HEK293 (cell line): ENCODE measurements around the gene CDHR1.

Experiments
- CTCF ChIA-PET: fragments of 350-600 bp; formaldehyde crosslinking; extraction: SDS; loops from one replicate; lab custom pipeline; 2021; ENCODE audit warnings: antibody characterized with exemption; lab: Yijun Ruan, JAX
- POLR2A ChIA-PET: fragments of 300-600 bp; formaldehyde crosslinking; extraction: SDS; loops from one replicate; lab custom pipeline; 2020; ENCODE audit warnings: antibody characterized with exemption, inconsistent platforms; lab: Yijun Ruan, JAX
- H3K27ac ChIP-seq: fragments of 200-500 bp; sonication (Bioruptor generic); 2 replicates; pipeline ENCODE4 v1.5.1; 2014; ENCODE audit warnings: low read depth, low read length, control low read depth, inconsistent platforms; ENCODE audit errors: extremely low read depth
- H3K36me3 ChIP-seq, 2 experiments: fragments of 200-500 bp in 1 of 2; sonication (Bioruptor generic) in 1 of 2; 1 replicate in 1 of 2; 2 replicates in 1 of 2; pipeline ENCODE4 v1.5.1; 2014 to 2017; ENCODE audit warnings: inconsistent platforms in 2 of 2, low read length in 2 of 2; ENCODE audit not compliant: control insufficient read depth in 2 of 2, insufficient read depth in 1 of 2
- H3K4me1 ChIP-seq: fragments of 200-500 bp; sonication (Bioruptor generic); 2 replicates; pipeline ENCODE4 v1.5.1; 2014; ENCODE audit warnings: mild to moderate bottlenecking, low read length, inconsistent platforms; ENCODE audit not compliant: control insufficient read depth, insufficient read depth
- H3K4me3 ChIP-seq: 2 replicates; pipeline ENCODE4 v1.5.1; 2011; ENCODE audit warnings: low read depth, mild to moderate bottlenecking, control low read depth, low read length, moderate library complexity
- H3K9me3 ChIP-seq: fragments of 200-500 bp; sonication (Bioruptor generic); 2 replicates; pipeline ENCODE4 v1.5.1; 2014; ENCODE audit warnings: low read depth, low read length, inconsistent platforms; ENCODE audit not compliant: control insufficient read depth, insufficient read depth
- FEZF1 ChIP-seq: fragments of 450-650 bp; formaldehyde crosslinking; IDR thresholded peaks from 2 replicates; pipeline ENCODE4 v1.5.1; 2016; ENCODE audit warnings: missing biosample characterization, missing genetic modification characterization
- GLI2 ChIP-seq: fragments of 450-650 bp; formaldehyde crosslinking; IDR thresholded peaks from 2 replicates; pipeline ENCODE4; 2017; ENCODE audit warnings: missing biosample characterization, missing genetic modification characterization, low read depth, borderline replicate concordance
- HOXC10 ChIP-seq: sonication (generic); formaldehyde crosslinking; IDR thresholded peaks from 2 replicates; pipeline ENCODE4 v1.8.1; 2023; ENCODE audit warnings: mild to moderate bottlenecking, missing genetic modification reagents
- IKZF3 ChIP-seq: fragments of 450-650 bp; IDR thresholded peaks from 2 replicates; pipeline ENCODE4 v1.5.0; 2018; ENCODE audit warnings: missing biosample characterization, mild to moderate bottlenecking, missing genetic modification characterization, moderate library complexity
- KLF10 ChIP-seq: fragments of 450-650 bp; IDR thresholded peaks from 2 replicates; pipeline ENCODE4 v1.5.1; 2018; ENCODE audit warnings: missing biosample characterization, mild to moderate bottlenecking, missing genetic modification characterization
- KLF9 ChIP-seq: fragments of 450-650 bp; formaldehyde crosslinking; IDR thresholded peaks from 2 replicates; pipeline ENCODE4 v1.5.1; 2016; ENCODE audit warnings: missing biosample characterization, missing genetic modification characterization, low read depth
- OSR2 ChIP-seq: fragments of 450-650 bp; formaldehyde crosslinking; IDR thresholded peaks from 2 replicates; pipeline ENCODE4 v1.5.1; 2016; ENCODE audit warnings: missing biosample characterization, missing genetic modification characterization
- PRDM1 ChIP-seq: fragments of 450-650 bp; formaldehyde crosslinking; IDR thresholded peaks from 2 replicates; pipeline ENCODE4; 2016; ENCODE audit warnings: missing biosample characterization, missing genetic modification characterization
- RBAK ChIP-seq: fragments of 450-650 bp; formaldehyde crosslinking; IDR thresholded peaks from 2 replicates; pipeline ENCODE4 v1.5.1; 2016; ENCODE audit warnings: missing biosample characterization, missing genetic modification characterization
- TRIM28 ChIP-seq: IDR thresholded peaks from 2 replicates; pipeline ENCODE4 v1.6.1; 2011; ENCODE audit warnings: low read length, control low read depth, borderline replicate concordance
- ZBTB1 ChIP-seq: fragments of 450-650 bp; formaldehyde crosslinking; IDR thresholded peaks from 2 replicates; pipeline ENCODE4 v1.5.1; 2016; ENCODE audit warnings: missing biosample characterization, missing genetic modification characterization
- ZBTB11 ChIP-seq: fragments of 450-650 bp; formaldehyde crosslinking; conservative IDR thresholded peaks from 2 replicates; pipeline ENCODE4 v1.5.1; 2016; ENCODE audit warnings: low read depth, missing biosample characterization, missing genetic modification characterization
- ZBTB17 ChIP-seq: fragments of 450-650 bp; formaldehyde crosslinking; IDR thresholded peaks from 2 replicates; pipeline ENCODE4 v1.5.1; 2016; ENCODE audit warnings: missing biosample characterization, missing genetic modification characterization
- ZBTB6 ChIP-seq: fragments of 450-650 bp; formaldehyde crosslinking; IDR thresholded peaks from 2 replicates; pipeline ENCODE4 v1.5.1; 2017; ENCODE audit warnings: missing biosample characterization, missing genetic modification characterization
- ZFHX2 ChIP-seq: fragments of 450-650 bp; formaldehyde crosslinking; conservative IDR thresholded peaks from 2 replicates; pipeline ENCODE4 v1.5.1; 2016; ENCODE audit warnings: missing biosample characterization, missing genetic modification characterization
- ZFP69B ChIP-seq: fragments of 450-650 bp; formaldehyde crosslinking; IDR thresholded peaks from 2 replicates; pipeline ENCODE4 v1.5.1; 2016; ENCODE audit warnings: missing biosample characterization, missing genetic modification characterization
- ZIC2 ChIP-seq: fragments of 450-650 bp; formaldehyde crosslinking; IDR thresholded peaks from 2 replicates; pipeline ENCODE4 v1.5.1; 2016; ENCODE audit warnings: missing biosample characterization, missing genetic modification characterization
- ZNF138 ChIP-seq: fragments of 450-650 bp; formaldehyde crosslinking; IDR thresholded peaks from 2 replicates; pipeline ENCODE4 v1.5.1; 2016; ENCODE audit warnings: missing biosample characterization, missing genetic modification characterization, borderline replicate concordance
- ZNF223 ChIP-seq: fragments of 450-650 bp; formaldehyde crosslinking; IDR thresholded peaks from 2 replicates; pipeline ENCODE4 v1.5.1; 2016; ENCODE audit warnings: missing biosample characterization, missing genetic modification characterization
- ZNF248 ChIP-seq: fragments of 450-650 bp; formaldehyde crosslinking; IDR thresholded peaks from 2 replicates; pipeline ENCODE4 v1.5.1; 2017; ENCODE audit warnings: missing biosample characterization, missing genetic modification characterization
- ZNF394 ChIP-seq: fragments of 450-650 bp; formaldehyde crosslinking; IDR thresholded peaks from 2 replicates; pipeline ENCODE4 v1.5.1; 2016; ENCODE audit warnings: missing biosample characterization, missing genetic modification characterization, mild to moderate bottlenecking, moderate library complexity, borderline replicate concordance
- ZNF416 ChIP-seq: fragments of 450-650 bp; formaldehyde crosslinking; IDR thresholded peaks from 2 replicates; pipeline ENCODE4 v1.5.1; 2016; ENCODE audit warnings: missing biosample characterization, missing genetic modification characterization
- ZNF501 ChIP-seq: fragments of 450-650 bp; formaldehyde crosslinking; IDR thresholded peaks from 2 replicates; pipeline ENCODE4 v1.5.1; 2016; ENCODE audit warnings: missing biosample characterization, missing genetic modification characterization
- ZNF513 ChIP-seq: fragments of 450-650 bp; IDR thresholded peaks from 2 replicates; pipeline ENCODE4 v1.5.1; 2018; ENCODE audit warnings: missing biosample characterization, missing genetic modification characterization
- ZNF549 ChIP-seq: fragments of 450-650 bp; IDR thresholded peaks from 2 replicates; pipeline ENCODE4 v1.5.1; 2018; ENCODE audit warnings: missing biosample characterization, missing genetic modification characterization, mild to moderate bottlenecking, inconsistent platforms, moderate library complexity
- ZNF560 ChIP-seq: fragments of 450-650 bp; formaldehyde crosslinking; IDR thresholded peaks from 2 replicates; pipeline ENCODE4 v1.5.1; 2017; ENCODE audit warnings: missing biosample characterization, missing genetic modification characterization, borderline replicate concordance
- ZNF585B ChIP-seq: fragments of 450-650 bp; formaldehyde crosslinking; IDR thresholded peaks from 2 replicates; pipeline ENCODE4 v1.5.1; 2016; ENCODE audit warnings: missing biosample characterization, missing genetic modification characterization
- ZNF600 ChIP-seq: fragments of 450-650 bp; formaldehyde crosslinking; IDR thresholded peaks from 2 replicates; pipeline ENCODE4 v1.5.1; 2016; ENCODE audit warnings: missing biosample characterization, missing genetic modification characterization
- ZNF610 ChIP-seq: fragments of 450-650 bp; formaldehyde crosslinking; IDR thresholded peaks from 2 replicates; pipeline ENCODE4 v1.5.1; 2016; ENCODE audit warnings: missing biosample characterization, missing genetic modification characterization, borderline replicate concordance
- ZNF621 ChIP-seq: fragments of 450-650 bp; formaldehyde crosslinking; IDR thresholded peaks from 2 replicates; pipeline ENCODE4 v1.5.1; 2017; ENCODE audit warnings: missing biosample characterization, missing genetic modification characterization
- ZNF624 ChIP-seq: fragments of 450-650 bp; formaldehyde crosslinking; IDR thresholded peaks from 2 replicates; pipeline ENCODE4 v1.5.1; 2017; ENCODE audit warnings: missing biosample characterization, missing genetic modification characterization
- ZNF629 ChIP-seq: fragments of 450-650 bp; formaldehyde crosslinking; IDR thresholded peaks from 2 replicates; pipeline ENCODE4 v1.5.1; 2017; ENCODE audit warnings: missing biosample characterization, missing genetic modification characterization
- ZNF664 ChIP-seq: fragments of 450-650 bp; formaldehyde crosslinking; IDR thresholded peaks from 2 replicates; pipeline ENCODE4 v1.5.1; 2016; ENCODE audit warnings: missing biosample characterization, missing genetic modification characterization
- ZNF670 ChIP-seq: fragments of 450-650 bp; formaldehyde crosslinking; IDR thresholded peaks from 2 replicates; pipeline ENCODE4 v1.5.1; 2016; ENCODE audit warnings: missing biosample characterization, missing genetic modification characterization, low read depth
- ZNF791 ChIP-seq: fragments of 450-650 bp; formaldehyde crosslinking; IDR thresholded peaks from 2 replicates; pipeline ENCODE4 v1.5.1; 2016; ENCODE audit warnings: missing biosample characterization, missing genetic modification characterization
- ZNF792 ChIP-seq: fragments of 450-650 bp; formaldehyde crosslinking; IDR thresholded peaks from 2 replicates; pipeline ENCODE4 v1.5.1; 2016; ENCODE audit warnings: missing biosample characterization, missing genetic modification characterization
- ZNF843 ChIP-seq: fragments of 450-650 bp; formaldehyde crosslinking; IDR thresholded peaks from 2 replicates; pipeline ENCODE4 v1.5.1; 2016; ENCODE audit warnings: missing biosample characterization, missing genetic modification characterization
- ZSCAN16 ChIP-seq: fragments of 450-650 bp; formaldehyde crosslinking; IDR thresholded peaks from 2 replicates; pipeline ENCODE4 v1.5.1; 2016; ENCODE audit warnings: missing biosample characterization, missing genetic modification characterization

CDHR1 gene

GRCh38 chr10:84196083-84196482 is 1.7 kb downstream of the CDHR1 start:
- CTCF ChIA-PET, result interaction anchor here (1.2 kb wide), 1 partner anchor 9 kb away, joined by 4 read pairs; no protein-coding TSS in a partner anchor
- H3K27ac ChIP-seq, result no peak overlapping the region
- no peaks in the 10 kb centered on the region for H3K9me3 ChIP-seq
- H3K4me3 ChIP-seq, result no peak overlapping the region
- peaks cover 8% of the 10 kb centered on the region for H3K4me1 ChIP-seq
- POLR2A ChIA-PET, result no interaction called here
- H3K36me3 ChIP-seq, result no peaks in the 10 kb centered on the region
- TF ChIP-seq ZNF248 (no peak), KLF9 (tag by site-specific recombination) (no peak), ZNF791 (no peak), ZNF501 (tag by site-specific recombination) (no peak), ZNF610 (tag by site-specific recombination) (no peak), RBAK (no peak), ZNF664 (tag by site-specific recombination) (no peak), ZNF416 (tag by site-specific recombination) (no peak), ZBTB17 (tag by site-specific recombination) (peak; percentile 63), ZNF513 (tag by site-specific recombination) (no peak), ZNF549 (tag by site-specific recombination) (no peak), HOXC10 (no peak), FEZF1 (tag by site-specific recombination) (peak; percentile 75), ZFHX2 (tag by site-specific recombination) (no peak), OSR2 (tag by site-specific recombination) (peak; percentile 69), TRIM28 (peak; percentile 74; the same call in 1 of the 2 replicates), ZNF560 (no peak), ZNF138 (tag by site-specific recombination) (no peak), ZNF792 (no peak), GLI2 (tag by site-specific recombination) (no peak), ZFP69B (tag by site-specific recombination) (no peak), IKZF3 (tag by site-specific recombination) (0 out of 2 replicates have a peak, but pooled peaks have one; percentile 49), ZNF621 (tag by site-specific recombination) (no peak), KLF10 (no peak), ZSCAN16 (tag by site-specific recombination) (no peak), ZBTB11 (tag by site-specific recombination) (no peak), ZNF843 (peak; percentile 61), ZBTB6 (tag by site-specific recombination) (no peak), ZNF585B (no peak), PRDM1 (tag by site-specific recombination) (no peak), ZNF600 (tag by site-specific recombination) (peak; percentile 91), ZBTB1 (tag by site-specific recombination) (no peak), ZIC2 (tag by site-specific recombination) (peak; percentile 81), ZNF629 (no peak), ZNF394 (tag by site-specific recombination) (no peak), ZNF624 (no peak), ZNF223 (tag by site-specific recombination) (no peak), ZNF670 (tag by site-specific recombination) (no peak)
